B cell (primary cell): ENCODE measurements around the gene DDX20.

Experiments used
- EZH2 ChIP-seq: IDR thresholded peaks from 2 replicates; pipeline ENCODE4 v1.6.1; 2012; ENCODE audit warnings: borderline replicate concordance, low read depth, mild to moderate bottlenecking, moderate library complexity, low read length; ENCODE audit not compliant: insufficient read depth, poor library complexity, severe bottlenecking
- TF ChIP-seq, protein P1 (sequence below): fragments of 200-600 bp; IDR thresholded peaks from one replicate; pipeline ENCODE4 v1.8.0; 2022; ENCODE audit warnings: antibody characterized with exemption, mild to moderate bottlenecking

DNA sequence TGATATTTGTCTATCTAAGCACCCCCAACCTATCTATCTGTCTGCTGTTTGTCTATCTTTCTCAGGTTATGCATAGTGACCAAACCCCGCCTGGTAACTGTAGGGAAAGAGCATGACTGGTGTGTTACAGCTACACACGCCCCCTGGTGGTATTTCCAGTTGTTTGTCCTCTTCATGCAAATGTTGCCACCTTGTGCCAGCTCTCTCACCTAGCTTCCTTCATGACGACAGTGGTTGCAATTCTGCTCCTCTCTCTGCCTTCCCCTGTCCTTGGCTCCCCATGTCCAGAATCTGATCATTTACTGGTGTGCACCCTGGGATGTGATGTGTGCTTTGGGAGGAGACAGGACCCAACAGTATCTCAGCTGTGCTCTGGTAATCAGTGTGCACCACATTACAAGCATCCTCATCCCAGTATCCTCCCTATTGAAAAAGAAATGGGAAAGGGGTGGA is 8.4 kb upstream of the DDX20 start:
- TF ChIP-seq, protein P1, sequence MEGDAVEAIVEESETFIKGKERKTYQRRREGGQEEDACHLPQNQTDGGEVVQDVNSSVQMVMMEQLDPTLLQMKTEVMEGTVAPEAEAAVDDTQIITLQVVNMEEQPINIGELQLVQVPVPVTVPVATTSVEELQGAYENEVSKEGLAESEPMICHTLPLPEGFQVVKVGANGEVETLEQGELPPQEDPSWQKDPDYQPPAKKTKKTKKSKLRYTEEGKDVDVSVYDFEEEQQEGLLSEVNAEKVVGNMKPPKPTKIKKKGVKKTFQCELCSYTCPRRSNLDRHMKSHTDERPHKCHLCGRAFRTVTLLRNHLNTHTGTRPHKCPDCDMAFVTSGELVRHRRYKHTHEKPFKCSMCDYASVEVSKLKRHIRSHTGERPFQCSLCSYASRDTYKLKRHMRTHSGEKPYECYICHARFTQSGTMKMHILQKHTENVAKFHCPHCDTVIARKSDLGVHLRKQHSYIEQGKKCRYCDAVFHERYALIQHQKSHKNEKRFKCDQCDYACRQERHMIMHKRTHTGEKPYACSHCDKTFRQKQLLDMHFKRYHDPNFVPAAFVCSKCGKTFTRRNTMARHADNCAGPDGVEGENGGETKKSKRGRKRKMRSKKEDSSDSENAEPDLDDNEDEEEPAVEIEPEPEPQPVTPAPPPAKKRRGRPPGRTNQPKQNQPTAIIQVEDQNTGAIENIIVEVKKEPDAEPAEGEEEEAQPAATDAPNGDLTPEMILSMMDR, result peak; percentile 47
- no peak for TF ChIP-seq EZH2
